Esophagus squamous epithelium (tissue), 4 donors: ENCODE measurements around the gene GTF3C1.

Source experiments
- CTCF ChIP-seq, 6 experiments: fragments of 450-650 bp in 4 of 6; fragments of 200-600 bp in 2 of 6; sonication (generic) in 2 of 6; IDR thresholded peaks; one replicate each; pipeline ENCODE4 v1.5.1; 2016 to 2019; ENCODE audit warnings: antibody characterized with exemption in 6 of 6, mild to moderate bottlenecking in 4 of 6, moderate library complexity in 4 of 6
- POLR2A ChIP-seq, 4 donors: fragments of 450-650 bp; IDR thresholded peaks; one replicate each; pipeline ENCODE4 v1.6.1; 2017; ENCODE audit warnings: antibody characterized with exemption in 4 of 4, mild to moderate bottlenecking in 4 of 4, moderate library complexity in 3 of 4

GRCh38 chr16:27424772-27425498 is 124.8 kb downstream of the GTF3C1 start:
- TF ChIP-seq CTCF (IDR thresholded peaks at IDR 0.05) (no peak), POLR2A (IDR thresholded peaks at IDR 0.05) (no peak)
